HepG2 (cell line): Measurements from ENCODE around the gene DAD1. TPM values are rescaled to one million over a fixed set of nuclear protein-coding genes. Genes with fewer than 3 reads are reported as not detected.
A peak's percentile ranks its signal among the peaks of the same experiment; 100 is the strongest.

Experiments used
- CREB3 ChIP-seq: sonication (generic); formaldehyde crosslinking; IDR thresholded peaks from 2 replicates; pipeline ENCODE4 v1.5.0; 2020; ENCODE audit warnings: missing genetic modification reagents
- HDAC2 ChIP-seq: sonication (generic); formaldehyde crosslinking; IDR thresholded peaks from 2 replicates; pipeline ENCODE4 v1.4.0; 2020; ENCODE audit warnings: missing genetic modification reagents
- MED1 ChIP-seq: sonication (generic); formaldehyde crosslinking; IDR thresholded peaks from 2 replicates; pipeline ENCODE4 v1.4.0; 2020; ENCODE audit warnings: missing genetic modification reagents
- NFYB ChIP-seq: sonication (generic); formaldehyde crosslinking; IDR thresholded peaks from 2 replicates; pipeline ENCODE4 v1.4.0; 2020; ENCODE audit warnings: missing genetic modification reagents
- NR0B2 ChIP-seq: sonication (generic); formaldehyde crosslinking; IDR thresholded peaks from 2 replicates; pipeline ENCODE4 v1.4.0; 2020; ENCODE audit warnings: mild to moderate bottlenecking, missing genetic modification reagents
- PLRG1 ChIP-seq: fragments of 450-650 bp; conservative IDR thresholded peaks from 2 replicates; pipeline ENCODE4 v1.6.1; 2016
- RAD21 ChIP-seq: fragments of 450-650 bp; formaldehyde crosslinking; IDR thresholded peaks from 2 replicates; pipeline ENCODE4 v1.5.0; 2020; ENCODE audit warnings: mild to moderate bottlenecking
- SNAPC4 ChIP-seq: sonication (generic); formaldehyde crosslinking; IDR thresholded peaks from 2 replicates; pipeline ENCODE4 v1.4.0; 2020; ENCODE audit warnings: mild to moderate bottlenecking, missing genetic modification reagents
- SOX13 ChIP-seq, 3 experiments: fragments of 450-650 bp in 1 of 3; sonication (generic) in 1 of 3; formaldehyde crosslinking in 1 of 3; IDR thresholded peaks in 2 of 3; conservative IDR thresholded peaks in 1 of 3; 2 replicates each; pipeline versions ENCODE4 v1.5.0 to v1.6.1; 2016 to 2020; ENCODE audit warnings: antibody characterized with exemption in 1 of 3, mild to moderate bottlenecking in 1 of 3, missing compliant biosample characterization in 1 of 3, missing genetic modification reagents in 1 of 3, moderate library complexity in 1 of 3
- SRY ChIP-seq: sonication (generic); formaldehyde crosslinking; IDR thresholded peaks from 2 replicates; pipeline ENCODE4 v1.8.0; 2022; ENCODE audit warnings: mild to moderate bottlenecking, missing genetic modification reagents
- ZBTB4 ChIP-seq: sonication (generic); formaldehyde crosslinking; IDR thresholded peaks from 2 replicates; pipeline ENCODE4 v1.4.0; 2020; ENCODE audit warnings: missing genetic modification reagents, mild to moderate bottlenecking, borderline replicate concordance
- ZBTB44 ChIP-seq: sonication (generic); formaldehyde crosslinking; IDR thresholded peaks from 2 replicates; pipeline ENCODE4 v1.4.0; 2020; ENCODE audit warnings: missing genetic modification reagents
- ZNF281 ChIP-seq: sonication (generic); formaldehyde crosslinking; IDR thresholded peaks from 2 replicates; pipeline ENCODE4 v1.4.0; 2020; ENCODE audit warnings: missing genetic modification reagents, borderline replicate concordance
- polyA plus RNA-seq, 8 experiments: library from polyadenylated mRNA; depleted of rRNA in 3 of 8; stranded (reverse) in 7 of 8; unstranded in 1 of 8; fragments of >200 nt; fragmentation: Illumina TruSeq in 4 of 8; extraction: Trizol in 4 of 8; gene quantifications; 2 replicates each; pipeline versions ENCODE4 v1.2.1 to v1.2.3, GENCODE V29; 2011 to 2016; ENCODE audit warnings: low read depth in 4 of 8, missing spikeins in 1 of 8, mixed read lengths in 1 of 8; ENCODE audit not compliant: insufficient read depth in 1 of 8
- total RNA-seq, 5 experiments: library from RNA; depleted of rRNA; stranded (reverse); fragments of >200 nt; fragmentation: Illumina TruSeq; extraction: Trizol; gene quantifications; 2 replicates each; pipeline ENCODE4 v1.2.3, GENCODE V29; 2016; ENCODE audit warnings: low read depth in 1 of 5

Gene DAD1
- total and polyA plus RNA-seq, 2 of the 13 experiments (the other 11 are each of a cell fraction or from before 2014, with no cell fraction given), result 558 to 626 TPM

GRCh38 chr14:22560662-22561365 is 28.2 kb downstream of the DAD1 start (continued):
- TF ChIP-seq SNAPC4, result no peak
- no peak; the same call in 1 of the 2 replicates for TF ChIP-seq SRY (CRISPR knock-in tag)
- no peak for TF ChIP-seq RAD21
- no peak for TF ChIP-seq NFYB (CRISPR knock-in tag)
- TF ChIP-seq ZNF281 (CRISPR knock-in tag), result peak; percentile 45; the same call in 1 of the 2 replicates
- peak; percentile 72 for TF ChIP-seq SOX13 (IDR thresholded peaks at IDR 0.05)
- TF ChIP-seq SOX13 (CRISPR knock-in tag; conservative IDR thresholded peaks at IDR 0.05 in 1 of 2, IDR thresholded peaks at IDR 0.05 in 1 of 2), result peak in 1 of 2 experiments; percentile 87; a peak in 2 of 4 replicates
- TF ChIP-seq ZBTB4 (CRISPR knock-in tag), result no peak
- peak; percentile 63 for TF ChIP-seq MED1
- TF ChIP-seq PLRG1, result no peak
- peak; percentile 91 for TF ChIP-seq HDAC2
- no peak for TF ChIP-seq NR0B2
- TF ChIP-seq ZBTB44 (CRISPR knock-in tag), result no peak
- TF ChIP-seq CREB3 (CRISPR knock-in tag), result no peak
